Measurements from ENCODE around the gene IMPACT. TPM values are rescaled to one million over a fixed set of nuclear protein-coding genes. Genes with fewer than 3 reads are reported as not detected.

Gene IMPACT
- total RNA-seq, 2 donors from 2014 or later = 10.9 to 16.9 TPM

DNA sequence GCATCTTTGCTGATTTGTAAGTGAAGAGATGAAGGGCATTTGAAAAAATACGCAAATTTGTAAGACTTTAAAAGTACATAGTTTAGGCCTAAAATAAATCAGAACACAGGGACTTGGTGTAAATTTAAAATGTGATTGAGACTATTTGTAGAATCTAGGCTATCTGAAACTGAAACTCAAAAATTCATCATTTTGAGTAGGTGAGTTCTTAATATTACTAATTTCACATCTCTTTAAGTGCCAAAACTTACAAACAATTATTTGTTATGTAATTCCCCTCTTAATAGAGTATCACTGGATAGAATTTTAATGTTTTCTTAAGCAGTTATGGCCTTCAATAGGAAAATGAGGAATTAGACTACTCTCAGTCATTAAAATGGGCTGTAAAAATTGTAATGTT, 20.0 kb downstream of the IMPACT start:
- no peaks in the 10 kb centered on the region for H3K9me3 ChIP-seq
- no peak overlapping the region for H3K27ac ChIP-seq
- no peak for DNase-seq (ENCODE audit: low spot score)
- no peaks in the 10 kb centered on the region for H3K27me3 ChIP-seq
- H3K4me1 ChIP-seq = no peaks in the 10 kb centered on the region
- TF ChIP-seq, protein P1, sequence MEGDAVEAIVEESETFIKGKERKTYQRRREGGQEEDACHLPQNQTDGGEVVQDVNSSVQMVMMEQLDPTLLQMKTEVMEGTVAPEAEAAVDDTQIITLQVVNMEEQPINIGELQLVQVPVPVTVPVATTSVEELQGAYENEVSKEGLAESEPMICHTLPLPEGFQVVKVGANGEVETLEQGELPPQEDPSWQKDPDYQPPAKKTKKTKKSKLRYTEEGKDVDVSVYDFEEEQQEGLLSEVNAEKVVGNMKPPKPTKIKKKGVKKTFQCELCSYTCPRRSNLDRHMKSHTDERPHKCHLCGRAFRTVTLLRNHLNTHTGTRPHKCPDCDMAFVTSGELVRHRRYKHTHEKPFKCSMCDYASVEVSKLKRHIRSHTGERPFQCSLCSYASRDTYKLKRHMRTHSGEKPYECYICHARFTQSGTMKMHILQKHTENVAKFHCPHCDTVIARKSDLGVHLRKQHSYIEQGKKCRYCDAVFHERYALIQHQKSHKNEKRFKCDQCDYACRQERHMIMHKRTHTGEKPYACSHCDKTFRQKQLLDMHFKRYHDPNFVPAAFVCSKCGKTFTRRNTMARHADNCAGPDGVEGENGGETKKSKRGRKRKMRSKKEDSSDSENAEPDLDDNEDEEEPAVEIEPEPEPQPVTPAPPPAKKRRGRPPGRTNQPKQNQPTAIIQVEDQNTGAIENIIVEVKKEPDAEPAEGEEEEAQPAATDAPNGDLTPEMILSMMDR (IDR thresholded peaks at IDR 0.05) = no peak
- no peak overlapping the region for H3K4me3 ChIP-seq
- H3K36me3 ChIP-seq = peaks cover 50% of the 10 kb centered on the region

DNA sequence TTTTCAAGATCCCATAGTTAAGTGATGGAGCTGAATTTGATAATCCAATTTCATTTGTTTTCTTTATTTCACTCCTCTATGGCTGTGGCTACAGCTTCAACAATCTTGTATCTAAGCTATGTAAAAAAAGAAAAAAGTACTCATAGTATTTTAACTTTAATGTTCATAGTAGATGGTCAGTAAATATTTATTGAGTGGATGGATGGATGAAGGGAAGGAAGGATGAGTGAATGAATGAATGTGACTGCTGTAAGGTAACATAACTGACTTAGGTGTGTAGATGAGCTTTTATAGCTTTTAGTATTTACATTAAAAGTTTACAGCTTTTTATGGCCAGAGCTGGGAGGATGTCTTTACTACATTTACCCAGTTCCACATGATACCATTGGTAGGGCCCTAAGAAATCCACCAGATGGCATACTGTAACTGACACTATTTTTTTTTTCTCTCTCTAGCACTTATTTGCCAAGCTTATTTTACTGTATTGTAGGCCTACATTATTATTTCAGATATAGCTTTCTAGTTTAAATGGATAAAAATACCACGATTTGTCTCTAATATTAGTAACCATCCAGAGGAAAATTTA, 20.6 kb downstream of the IMPACT start:
- no peaks in the 10 kb centered on the region for H3K4me1 ChIP-seq
- H3K9me3 ChIP-seq = no peaks in the 10 kb centered on the region
- H3K27me3 ChIP-seq = no peaks in the 10 kb centered on the region
- DNase-seq (ENCODE audit: low spot score) = no peak
- H3K36me3 ChIP-seq = peaks cover 44% of the 10 kb centered on the region
- TF ChIP-seq, protein P1 (IDR thresholded peaks at IDR 0.05) = no peak
- H3K4me3 ChIP-seq = no peak overlapping the region
- no peak overlapping the region for H3K27ac ChIP-seq

DNA sequence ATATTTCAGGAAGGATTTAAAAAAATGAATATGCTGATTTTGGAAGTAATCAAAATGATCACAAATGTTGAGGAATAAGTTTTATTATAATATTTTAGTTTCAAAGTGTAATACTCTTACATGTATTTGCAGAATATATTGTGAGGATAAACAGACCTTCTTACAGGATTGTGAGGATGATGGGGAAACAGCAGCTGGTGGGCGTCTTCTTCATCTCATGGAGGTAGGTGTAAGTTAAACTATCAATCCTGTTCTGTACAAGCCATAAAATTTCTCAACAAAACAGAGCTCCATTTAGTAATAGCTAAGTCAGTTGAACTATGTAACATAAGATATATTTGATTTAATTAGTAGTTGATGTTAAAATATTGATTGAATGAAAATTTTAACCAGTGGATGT, 21.5 kb downstream of the IMPACT start:
- no peaks in the 10 kb centered on the region for H3K9me3 ChIP-seq
- no peak overlapping the region for H3K4me3 ChIP-seq
- no peaks in the 10 kb centered on the region for H3K27me3 ChIP-seq
- TF ChIP-seq, protein P1 (IDR thresholded peaks at IDR 0.05) = no peak
- no peak for DNase-seq (ENCODE audit: low spot score)
- H3K36me3 ChIP-seq = peaks cover 41% of the 10 kb centered on the region
- no peaks in the 10 kb centered on the region for H3K4me1 ChIP-seq
- H3K27ac ChIP-seq = no peak overlapping the region

DNA sequence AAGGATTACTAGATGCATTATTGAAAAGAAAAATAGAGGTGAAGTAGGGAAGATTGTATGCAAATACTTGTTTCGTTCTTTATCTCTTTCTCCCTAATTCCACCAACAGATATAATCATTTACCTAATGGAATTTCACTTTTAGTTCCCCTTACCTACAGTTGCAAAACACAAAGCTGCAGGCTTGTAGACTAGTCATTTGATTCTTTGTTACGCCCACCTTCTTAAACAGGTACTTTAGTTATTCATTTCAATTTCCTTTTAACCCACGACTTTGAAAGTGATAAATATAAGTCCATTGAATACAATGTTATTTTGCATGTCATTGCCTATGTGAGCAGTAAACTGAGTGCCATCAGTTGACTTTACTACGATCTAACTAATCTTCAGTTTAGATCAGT, 30.1 kb downstream of the IMPACT start:
- DNase-seq (ENCODE audit: low spot score) = no peak
- TF ChIP-seq, protein P1 (IDR thresholded peaks at IDR 0.05) = no peak
- Histone ChIP-seq H3K27me3 (no peaks in the 10 kb centered on the region), H3K36me3 (no peaks in the 10 kb centered on the region), H3K9me3 (no peaks in the 10 kb centered on the region), H3K4me3 (no peak overlapping the region), H3K27ac (no peak overlapping the region), H3K4me1 (no peaks in the 10 kb centered on the region)

DNA sequence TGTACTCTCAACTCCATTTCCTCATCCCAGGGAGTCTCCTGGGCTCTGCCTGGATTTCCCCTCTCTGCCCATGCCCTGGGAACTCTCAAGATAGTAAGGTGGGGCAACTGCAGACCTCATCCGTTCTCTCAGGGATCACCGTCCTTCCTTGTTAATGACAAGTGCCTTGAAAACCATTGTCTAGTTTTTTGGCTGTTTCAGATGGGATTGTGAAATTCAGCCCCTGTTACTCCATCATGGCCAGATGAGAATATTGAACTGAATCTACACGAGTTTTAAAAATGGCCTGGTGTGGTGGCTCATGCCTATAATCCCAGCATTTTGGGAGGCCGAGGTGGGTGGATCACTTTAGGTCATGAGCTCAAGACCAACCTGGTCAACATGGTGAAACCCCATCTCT, 33.3 kb downstream of the IMPACT start:
- H3K27ac ChIP-seq = no peak overlapping the region
- TF ChIP-seq, protein P1 (IDR thresholded peaks at IDR 0.05) = no peak
- H3K4me3 ChIP-seq = no peak overlapping the region
- no peaks in the 10 kb centered on the region for H3K9me3 ChIP-seq
- DNase-seq (ENCODE audit: low spot score) = no peak
- H3K4me1 ChIP-seq = no peaks in the 10 kb centered on the region
- H3K36me3 ChIP-seq = no peaks in the 10 kb centered on the region
- H3K27me3 ChIP-seq = no peaks in the 10 kb centered on the region

DNA sequence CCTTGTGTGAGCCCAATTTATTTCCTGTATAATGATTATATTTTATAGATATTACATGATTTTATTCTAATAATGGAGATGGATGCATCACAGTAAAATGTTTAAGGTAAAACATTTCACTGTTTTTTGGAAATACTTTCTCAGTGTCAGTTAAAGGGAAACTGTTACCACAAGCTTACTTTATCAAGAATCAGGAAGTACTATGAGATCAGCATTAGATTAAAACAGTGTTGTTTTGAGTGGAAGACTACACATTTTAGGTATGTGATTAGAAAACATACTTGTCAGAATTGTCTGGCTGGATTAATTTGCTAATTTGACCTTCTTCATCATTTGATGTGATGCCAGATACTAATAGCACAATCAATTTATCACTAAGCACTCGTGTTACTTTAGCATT, 33.9 kb downstream of the IMPACT start, which contains the start of gene HRH4:
Gene HRH4 (plus strand): TSS at position 250 of the 400 bp plus-strand sequence. CDS start 92 bp downstream, at position 342.
- no peaks in the 10 kb centered on the region for H3K4me1 ChIP-seq
- no peaks in the 10 kb centered on the region for H3K9me3 ChIP-seq
- no peak for DNase-seq (ENCODE audit: low spot score)
- no peaks in the 10 kb centered on the region for H3K36me3 ChIP-seq
- H3K27me3 ChIP-seq = no peaks in the 10 kb centered on the region
- TF ChIP-seq, protein P1 (IDR thresholded peaks at IDR 0.05) = no peak
- H3K4me3 ChIP-seq = no peak within 1 kb of the TSS
- H3K27ac ChIP-seq = no peak within 1 kb of the TSS
